Stimulated activated CD4-positive, alpha-beta T cell treated with anti-CD3 and anti-CD28 coated beads, Interleukin-2, amount 100 ng/mL, for 4 hours (primary cell): ENCODE measurements around the gene OSGIN1.
A peak's percentile ranks its signal among the peaks of the same experiment; 100 is the strongest.

Experiments
- DNase-seq: peaks from one replicate; pipeline ENCODE4 v3.0.0-alpha.2; 2020; ENCODE audit warnings: low read depth

The OSGIN1 gene

DNA sequence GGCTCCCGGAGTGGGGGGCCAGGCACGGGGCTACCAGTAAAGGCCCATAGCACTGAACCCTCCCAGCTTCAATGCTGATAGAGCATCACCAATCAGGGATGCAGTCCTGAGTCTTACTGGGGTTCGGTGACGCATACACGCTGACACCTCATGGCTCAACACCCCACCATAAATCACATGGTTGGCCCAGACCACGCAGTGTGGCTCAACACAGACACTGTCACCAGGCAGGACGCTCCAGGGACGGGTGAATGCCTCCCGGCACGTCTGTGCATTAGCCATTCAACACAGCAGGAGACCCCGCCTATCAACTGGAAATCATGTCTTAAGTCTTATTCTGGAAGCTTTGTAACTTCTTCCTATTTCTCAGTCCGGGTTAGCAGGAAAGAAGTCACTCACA is 50.0 kb downstream of the OSGIN1 start:
- no peak for DNase-seq

DNA sequence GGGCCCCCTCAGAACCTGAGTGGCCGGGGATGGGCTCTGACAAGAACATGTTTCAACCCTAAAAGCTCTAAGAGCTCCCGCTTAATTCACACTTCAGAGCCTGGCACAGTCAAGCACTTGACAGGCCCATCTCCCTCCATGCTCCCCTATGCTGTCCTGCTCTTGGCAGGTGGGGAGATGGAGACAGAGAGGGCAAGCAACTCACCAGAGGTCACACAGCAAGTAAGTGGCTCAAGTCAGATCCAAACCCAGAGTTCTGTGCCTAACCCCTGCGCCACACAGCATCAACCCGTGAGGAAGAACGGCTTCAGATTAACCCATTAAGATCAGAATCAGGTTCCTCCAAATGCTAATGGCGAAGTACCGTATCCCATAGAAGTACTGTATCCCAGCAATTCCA is 51.4 kb downstream of the OSGIN1 start:
- no peak for DNase-seq

DNA sequence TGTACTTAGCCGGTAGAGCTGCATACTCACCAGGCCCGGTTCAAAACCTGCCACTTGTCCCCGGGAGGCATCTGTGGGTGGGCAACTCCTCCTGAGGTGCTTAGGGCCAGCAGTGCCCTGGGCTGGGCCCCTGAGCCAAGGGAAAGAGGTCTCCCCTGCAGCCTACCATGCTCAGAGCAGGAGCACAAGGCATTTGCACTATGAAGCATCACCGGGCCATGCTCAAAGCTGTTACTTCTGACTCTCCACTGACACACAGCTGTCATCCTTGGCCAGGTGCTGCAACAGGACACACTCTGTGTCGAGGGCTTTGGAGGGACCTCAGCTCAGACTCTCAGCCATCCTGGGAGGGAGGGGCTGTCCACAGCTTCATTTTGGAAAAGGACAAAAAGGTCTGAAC is 52.4 kb downstream of the OSGIN1 start:
- DNase-seq: no peak

DNA sequence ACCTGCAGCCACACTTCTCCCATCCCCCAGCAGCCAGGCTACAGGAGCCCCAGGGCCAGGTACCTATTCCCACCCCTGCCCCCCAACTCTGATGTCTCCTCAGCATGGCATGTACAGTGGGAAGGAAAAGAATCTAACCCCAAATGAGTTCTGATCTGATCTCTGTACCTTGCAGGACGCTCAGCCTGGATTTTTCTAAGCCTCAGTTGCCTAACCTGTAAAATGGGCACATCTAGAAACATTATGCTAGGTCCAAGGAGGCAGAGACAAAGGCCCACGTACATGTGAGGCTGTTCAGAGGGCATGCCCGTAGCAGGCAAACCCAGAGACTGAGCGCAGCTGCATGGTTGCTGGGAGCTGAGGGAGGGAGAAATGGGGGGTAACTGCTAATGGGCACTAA is 54.5 kb downstream of the OSGIN1 start:
- no peak for DNase-seq

DNA sequence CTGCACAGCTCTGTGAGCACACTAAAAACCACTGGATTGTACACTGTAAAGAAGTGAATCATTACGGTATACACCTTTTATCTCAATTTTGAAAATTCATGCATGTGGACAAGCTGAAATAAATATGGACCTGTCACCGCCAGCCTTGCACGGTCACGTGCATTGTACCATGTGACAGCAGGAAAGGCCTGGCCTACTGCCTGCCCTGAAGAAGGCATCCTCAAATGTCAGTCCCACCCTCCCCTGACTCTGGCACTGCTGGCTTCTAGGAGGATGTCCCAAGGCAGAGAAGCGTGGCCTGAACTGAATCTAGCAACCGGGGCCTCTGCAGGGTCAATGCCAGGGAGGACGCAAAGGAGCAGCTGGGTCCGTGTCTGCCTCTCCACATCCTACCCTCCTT is 54.9 kb downstream of the OSGIN1 start:
- no peak for DNase-seq

DNA sequence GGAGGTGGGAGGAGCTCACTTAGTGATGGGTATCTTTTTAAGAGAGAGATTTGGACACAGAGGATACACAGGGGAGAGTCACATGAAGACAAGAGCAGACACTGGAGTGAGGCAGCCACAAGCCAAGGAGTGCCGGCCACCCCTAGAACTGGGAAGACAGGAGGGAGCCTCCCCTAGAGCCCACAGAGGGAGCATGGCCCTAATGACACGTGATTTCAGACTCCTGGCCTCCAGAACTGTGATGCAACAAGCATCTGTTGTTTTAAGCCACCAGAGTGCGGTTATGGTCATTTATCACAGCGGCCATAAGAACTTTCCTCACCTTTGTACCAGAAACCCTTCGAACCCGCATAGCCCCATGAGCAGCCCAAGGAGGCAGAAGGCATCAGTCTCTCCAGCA is 56.2 kb downstream of the OSGIN1 start:
- no peak for DNase-seq

DNA sequence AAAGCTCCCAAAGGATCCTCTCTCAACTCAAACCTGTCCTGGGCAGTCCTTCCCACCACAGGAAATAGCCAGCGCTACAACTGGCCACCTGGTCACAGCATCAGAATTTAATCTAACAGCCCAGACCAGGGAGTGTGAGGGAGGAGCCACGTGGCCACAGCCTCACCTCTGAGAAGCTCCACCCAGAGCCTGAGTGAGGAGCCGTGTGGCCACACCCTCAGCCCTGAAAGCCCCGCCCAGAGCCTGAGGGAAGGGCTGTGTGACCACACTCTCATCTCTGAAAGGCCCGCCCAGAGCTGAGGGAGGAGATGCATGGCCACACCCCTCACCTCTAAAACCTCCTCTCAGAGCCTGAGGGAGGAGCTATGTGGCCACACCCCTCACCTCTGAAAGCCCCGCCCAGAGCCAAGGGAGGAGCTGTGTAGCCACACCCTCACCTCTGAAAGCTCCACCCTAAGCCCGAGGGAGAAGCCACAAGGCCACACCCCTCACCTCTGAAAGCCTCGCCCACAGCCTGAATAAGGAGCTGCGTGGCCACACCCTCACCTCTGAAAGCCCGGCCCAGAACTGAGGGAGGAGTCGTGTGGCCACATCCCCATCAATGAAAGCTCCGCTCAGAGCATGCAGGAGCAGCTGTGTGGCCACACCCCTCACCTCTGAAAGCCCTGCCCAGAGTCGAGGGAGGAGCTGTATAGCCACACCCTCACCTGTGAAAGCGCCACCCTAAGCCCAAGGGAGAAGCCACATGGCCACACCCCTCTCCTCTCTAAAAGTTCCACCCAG is 60.9 kb downstream of the OSGIN1 start:
- DNase-seq: peak; percentile 32

DNA sequence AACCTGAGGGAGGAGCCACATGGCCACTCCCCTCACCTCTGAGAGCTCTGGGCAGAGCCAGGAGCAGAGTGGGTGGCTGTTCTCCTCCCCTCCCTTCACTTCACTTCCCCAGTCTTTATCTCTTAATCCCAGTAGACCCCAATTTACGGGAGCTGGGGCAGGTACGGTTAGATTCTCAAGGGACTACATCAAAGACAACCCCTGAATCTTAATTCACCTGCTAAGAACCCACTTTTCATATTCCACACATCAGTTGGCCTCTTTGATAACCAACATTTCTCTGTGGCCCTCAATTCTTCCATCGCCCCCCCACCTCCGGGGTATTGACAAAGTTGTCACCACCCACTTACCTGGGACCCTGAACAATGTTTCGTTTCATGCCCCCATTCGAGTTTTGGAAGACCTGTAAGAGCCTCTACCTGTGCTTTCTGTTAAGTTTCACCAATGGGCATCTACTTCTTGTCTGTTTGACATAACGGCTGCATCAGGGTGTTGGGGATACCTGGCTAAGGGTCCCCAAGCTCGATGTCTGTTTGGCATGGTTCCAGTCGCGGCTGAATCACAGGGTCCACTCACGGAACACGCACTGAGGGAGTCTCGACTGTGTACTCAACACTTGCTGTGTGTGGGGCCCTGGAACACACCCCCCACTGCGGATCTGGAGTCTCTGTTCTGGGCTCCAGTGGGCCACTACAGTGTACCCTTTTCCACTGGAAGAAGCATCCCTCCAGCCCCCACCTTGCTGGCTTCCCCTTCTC is 61.7 kb downstream of the OSGIN1 start:
- DNase-seq: no peak

DNA sequence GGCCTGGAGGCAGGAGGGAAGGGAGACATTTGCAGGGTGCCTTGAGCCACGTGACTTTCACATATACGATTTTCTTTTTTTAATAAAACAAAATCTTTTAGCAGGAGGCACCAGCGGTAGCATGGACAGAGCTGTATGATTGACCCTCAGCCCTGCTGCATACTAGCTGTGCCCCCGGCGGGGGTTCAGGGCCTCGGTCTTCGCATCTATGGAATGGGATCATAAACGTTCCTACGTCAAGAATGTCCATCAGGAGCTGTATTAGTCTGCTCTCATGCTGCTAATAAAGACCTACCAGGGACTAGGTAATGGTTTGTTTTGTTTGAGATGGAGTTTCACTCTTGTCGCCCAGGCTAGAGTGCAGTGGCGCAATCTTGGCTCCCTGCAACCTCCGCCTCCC is 62.4 kb downstream of the OSGIN1 start:
- DNase-seq: no peak
